Measurements from ENCODE around the gene STON1.
A peak's percentile ranks its signal among the peaks of the same experiment; 100 is the strongest.

STON1 gene

GRCh38 chr2:48530033-48530811 is at the start of gene STON1:
TSS of gene STON1 (plus strand) at chr2:48530154. CDS start at chr2:48580634, 50,480 bp downstream.
- Histone ChIP-seq H3K4me3 (ENCODE audit: low read depth in 1 of 2, low read length in 2 of 2) (peak within 1 kb of the TSS; percentile 79 to 95), H3K4me1 (ENCODE audit: control insufficient read depth in 1 of 2, insufficient read depth in 2 of 2, low read length in 2 of 2) (peaks cover 6 to 36% of the 10 kb centered on the region in 2 donors), H3K27ac (ENCODE audit: low read length) (peak within 1 kb of the TSS; percentile 91), H3K9me3 (ENCODE audit: control insufficient read depth in 1 of 2, low read length in 2 of 2) (no peaks in the 10 kb centered on the region), H3K27me3 (ENCODE audit: low read depth, low read length) (no peaks in the 10 kb centered on the region), H3K36me3 (ENCODE audit: control insufficient read depth in 1 of 2, insufficient read depth in 2 of 2, low read length in 2 of 2) (peaks cover 0 to 8% of the 10 kb centered on the region in 2 donors)

GRCh38 chr2:48480526-48480925 is 49.4 kb upstream of the STON1 start:
- H3K36me3 ChIP-seq (ENCODE audit: control insufficient read depth in 1 of 2, insufficient read depth in 2 of 2, low read length in 2 of 2) = peaks cover 0 to 18% of the 10 kb centered on the region in 2 donors
- H3K9me3 ChIP-seq (ENCODE audit: control insufficient read depth in 1 of 2, low read length in 2 of 2) = no peaks in the 10 kb centered on the region
- peaks cover 17 to 32% of the 10 kb centered on the region in 2 donors for H3K4me1 ChIP-seq (ENCODE audit: control insufficient read depth in 1 of 2, insufficient read depth in 2 of 2, low read length in 2 of 2)
- peak overlapping the region; percentile 95 for H3K27ac ChIP-seq (ENCODE audit: low read length)
- peak overlapping the region; percentile 12 to 31 for H3K4me3 ChIP-seq (ENCODE audit: low read depth in 1 of 2, low read length in 2 of 2)
- no peaks in the 10 kb centered on the region for H3K27me3 ChIP-seq (ENCODE audit: low read depth, low read length)

- Histone ChIP-seq H3K4me3 (ENCODE audit: low read depth in 1 of 2, low read length in 2 of 2) (no peak overlapping the region), H3K27ac (ENCODE audit: low read length) (peak overlapping the region; percentile 62), H3K9me3 (ENCODE audit: control insufficient read depth in 1 of 2, low read length in 2 of 2) (no peaks in the 10 kb centered on the region), H3K36me3 (ENCODE audit: control insufficient read depth in 1 of 2, insufficient read depth in 2 of 2, low read length in 2 of 2) (peaks cover 11 to 25% of the 10 kb centered on the region in 2 donors), H3K4me1 (ENCODE audit: control insufficient read depth in 1 of 2, insufficient read depth in 2 of 2, low read length in 2 of 2) (peaks cover 17 to 32% of the 10 kb centered on the region in 2 donors), H3K27me3 (ENCODE audit: low read depth, low read length) (no peaks in the 10 kb centered on the region)
These were observed 47.6 kb upstream of the STON1 start for GRCh38 chr2:48482313-48482712.

- no peak overlapping the region for H3K27ac ChIP-seq (ENCODE audit: low read length)
- H3K27me3 ChIP-seq (ENCODE audit: low read depth, low read length) = no peaks in the 10 kb centered on the region
- H3K4me1 ChIP-seq (ENCODE audit: control insufficient read depth in 1 of 2, insufficient read depth in 2 of 2, low read length in 2 of 2) = peaks cover 17 to 32% of the 10 kb centered on the region in 2 donors
- H3K9me3 ChIP-seq (ENCODE audit: control insufficient read depth in 1 of 2, low read length in 2 of 2) = no peaks in the 10 kb centered on the region
- peaks cover 11 to 23% of the 10 kb centered on the region in 2 donors for H3K36me3 ChIP-seq (ENCODE audit: control insufficient read depth in 1 of 2, insufficient read depth in 2 of 2, low read length in 2 of 2)
- H3K4me3 ChIP-seq (ENCODE audit: low read depth in 1 of 2, low read length in 2 of 2) = no peak overlapping the region
These were observed 47.2 kb upstream of the STON1 start for GRCh38 chr2:48482769-48483168.

GRCh38 chr2:48483506-48483905 is 46.4 kb upstream of the STON1 start:
- H3K27me3 ChIP-seq (ENCODE audit: low read depth, low read length) = no peaks in the 10 kb centered on the region
- H3K27ac ChIP-seq (ENCODE audit: low read length) = no peak overlapping the region
- peaks cover 17 to 32% of the 10 kb centered on the region in 2 donors for H3K4me1 ChIP-seq (ENCODE audit: control insufficient read depth in 1 of 2, insufficient read depth in 2 of 2, low read length in 2 of 2)
- peaks cover 11 to 15% of the 10 kb centered on the region in 2 donors for H3K36me3 ChIP-seq (ENCODE audit: control insufficient read depth in 1 of 2, insufficient read depth in 2 of 2, low read length in 2 of 2)
- no peak overlapping the region for H3K4me3 ChIP-seq (ENCODE audit: low read depth in 1 of 2, low read length in 2 of 2)
- H3K9me3 ChIP-seq (ENCODE audit: control insufficient read depth in 1 of 2, low read length in 2 of 2) = no peaks in the 10 kb centered on the region

GRCh38 chr2:48483916-48484315 is 46.0 kb upstream of the STON1 start:
- no peak overlapping the region for H3K27ac ChIP-seq (ENCODE audit: low read length)
- H3K4me3 ChIP-seq (ENCODE audit: low read depth in 1 of 2, low read length in 2 of 2) = no peak overlapping the region
- H3K27me3 ChIP-seq (ENCODE audit: low read depth, low read length) = no peaks in the 10 kb centered on the region
- peaks cover 11 to 13% of the 10 kb centered on the region in 2 donors for H3K36me3 ChIP-seq (ENCODE audit: control insufficient read depth in 1 of 2, insufficient read depth in 2 of 2, low read length in 2 of 2)
- peaks cover 17 to 30% of the 10 kb centered on the region in 2 donors for H3K4me1 ChIP-seq (ENCODE audit: control insufficient read depth in 1 of 2, insufficient read depth in 2 of 2, low read length in 2 of 2)
- no peaks in the 10 kb centered on the region for H3K9me3 ChIP-seq (ENCODE audit: control insufficient read depth in 1 of 2, low read length in 2 of 2)

GRCh38 chr2:48488545-48488944 is 41.4 kb upstream of the STON1 start:
- Histone ChIP-seq H3K27me3 (ENCODE audit: low read depth, low read length) (no peaks in the 10 kb centered on the region), H3K4me1 (ENCODE audit: control insufficient read depth in 1 of 2, insufficient read depth in 2 of 2, low read length in 2 of 2) (no peaks in the 10 kb centered on the region), H3K27ac (ENCODE audit: low read length) (no peak overlapping the region), H3K36me3 (ENCODE audit: control insufficient read depth in 1 of 2, insufficient read depth in 2 of 2, low read length in 2 of 2) (peaks cover 11 to 17% of the 10 kb centered on the region in 2 donors), H3K9me3 (ENCODE audit: control insufficient read depth in 1 of 2, low read length in 2 of 2) (no peaks in the 10 kb centered on the region), H3K4me3 (ENCODE audit: low read depth in 1 of 2, low read length in 2 of 2) (no peak overlapping the region)

- Histone ChIP-seq H3K9me3 (ENCODE audit: control insufficient read depth in 1 of 2, low read length in 2 of 2) (no peaks in the 10 kb centered on the region), H3K27me3 (ENCODE audit: low read depth, low read length) (no peaks in the 10 kb centered on the region), H3K27ac (ENCODE audit: low read length) (no peak overlapping the region), H3K36me3 (ENCODE audit: control insufficient read depth in 1 of 2, insufficient read depth in 2 of 2, low read length in 2 of 2) (peaks cover 27 to 45% of the 10 kb centered on the region in 2 donors), H3K4me1 (ENCODE audit: control insufficient read depth in 1 of 2, insufficient read depth in 2 of 2, low read length in 2 of 2) (no peaks in the 10 kb centered on the region), H3K4me3 (ENCODE audit: low read depth in 1 of 2, low read length in 2 of 2) (no peak overlapping the region)
These were observed 33.1 kb upstream of the STON1 start for GRCh38 chr2:48496849-48497248.

GRCh38 chr2:48504647-48505327 is 25.2 kb upstream of the STON1 start:
- peaks cover 0 to 5% of the 10 kb centered on the region in 2 donors for H3K4me1 ChIP-seq (ENCODE audit: control insufficient read depth in 1 of 2, insufficient read depth in 2 of 2, low read length in 2 of 2)
- H3K36me3 ChIP-seq (ENCODE audit: control insufficient read depth in 1 of 2, insufficient read depth in 2 of 2, low read length in 2 of 2) = peaks cover 6 to 27% of the 10 kb centered on the region in 2 donors
- no peak overlapping the region for H3K27ac ChIP-seq (ENCODE audit: low read length)
- no peaks in the 10 kb centered on the region for H3K27me3 ChIP-seq (ENCODE audit: low read depth, low read length)
- H3K4me3 ChIP-seq (ENCODE audit: low read depth in 1 of 2, low read length in 2 of 2) = no peak overlapping the region
- H3K9me3 ChIP-seq (ENCODE audit: control insufficient read depth in 1 of 2, low read length in 2 of 2) = no peaks in the 10 kb centered on the region

- no peaks in the 10 kb centered on the region for H3K27me3 ChIP-seq (ENCODE audit: low read depth, low read length)
- H3K36me3 ChIP-seq (ENCODE audit: control insufficient read depth in 1 of 2, insufficient read depth in 2 of 2, low read length in 2 of 2) = peaks cover 3 to 13% of the 10 kb centered on the region in 2 donors
- H3K27ac ChIP-seq (ENCODE audit: low read length) = no peak overlapping the region
- H3K9me3 ChIP-seq (ENCODE audit: control insufficient read depth in 1 of 2, low read length in 2 of 2) = no peaks in the 10 kb centered on the region
- H3K4me1 ChIP-seq (ENCODE audit: control insufficient read depth in 1 of 2, insufficient read depth in 2 of 2, low read length in 2 of 2) = peaks cover 0 to 5% of the 10 kb centered on the region in 2 donors
- H3K4me3 ChIP-seq (ENCODE audit: low read depth in 1 of 2, low read length in 2 of 2) = no peak overlapping the region
These were observed 22.8 kb upstream of the STON1 start for GRCh38 chr2:48507111-48507510.

- peaks cover 0 to 5% of the 10 kb centered on the region in 2 donors for H3K4me1 ChIP-seq (ENCODE audit: control insufficient read depth in 1 of 2, insufficient read depth in 2 of 2, low read length in 2 of 2)
- peaks cover 10% of the 10 kb centered on the region in 2 donors for H3K36me3 ChIP-seq (ENCODE audit: control insufficient read depth in 1 of 2, insufficient read depth in 2 of 2, low read length in 2 of 2)
- no peaks in the 10 kb centered on the region for H3K9me3 ChIP-seq (ENCODE audit: control insufficient read depth in 1 of 2, low read length in 2 of 2)
- no peaks in the 10 kb centered on the region for H3K27me3 ChIP-seq (ENCODE audit: low read depth, low read length)
- H3K27ac ChIP-seq (ENCODE audit: low read length) = peak overlapping the region; percentile 6
- H3K4me3 ChIP-seq (ENCODE audit: low read depth in 1 of 2, low read length in 2 of 2) = no peak overlapping the region
These were observed 21.4 kb upstream of the STON1 start for GRCh38 chr2:48508461-48509124.

Measured in muscle layer of duodenum (tissue), 2 donors.